SK-N-DZ (cell line): ENCODE data around the gene COL18A1.
A peak's percentile ranks its signal among the peaks of the same experiment; 100 is the strongest.
"Not testable (repeated sequence)": the region's sequence is repeated elsewhere in the genome, so short reads cannot be mapped to it uniquely, and the experiment has no call there.

ENCODE experiments used
- DNase-seq: peaks from one replicate; pipeline ENCODE4 v3.0.0-alpha.2; 2015; ENCODE audit warnings: low spot score

Gene COL18A1

GRCh38 chr21:45440736-45441350 is 35.9 kb downstream of the COL18A1 start:
- DNase-seq = no peak

- DNase-seq = no peak
Measured at GRCh38 chr21:45441431-45442255, 36.7 kb downstream of the COL18A1 start.

GRCh38 chr21:45442276-45442675 is 37.3 kb downstream of the COL18A1 start:
- no peak for DNase-seq

DNA sequence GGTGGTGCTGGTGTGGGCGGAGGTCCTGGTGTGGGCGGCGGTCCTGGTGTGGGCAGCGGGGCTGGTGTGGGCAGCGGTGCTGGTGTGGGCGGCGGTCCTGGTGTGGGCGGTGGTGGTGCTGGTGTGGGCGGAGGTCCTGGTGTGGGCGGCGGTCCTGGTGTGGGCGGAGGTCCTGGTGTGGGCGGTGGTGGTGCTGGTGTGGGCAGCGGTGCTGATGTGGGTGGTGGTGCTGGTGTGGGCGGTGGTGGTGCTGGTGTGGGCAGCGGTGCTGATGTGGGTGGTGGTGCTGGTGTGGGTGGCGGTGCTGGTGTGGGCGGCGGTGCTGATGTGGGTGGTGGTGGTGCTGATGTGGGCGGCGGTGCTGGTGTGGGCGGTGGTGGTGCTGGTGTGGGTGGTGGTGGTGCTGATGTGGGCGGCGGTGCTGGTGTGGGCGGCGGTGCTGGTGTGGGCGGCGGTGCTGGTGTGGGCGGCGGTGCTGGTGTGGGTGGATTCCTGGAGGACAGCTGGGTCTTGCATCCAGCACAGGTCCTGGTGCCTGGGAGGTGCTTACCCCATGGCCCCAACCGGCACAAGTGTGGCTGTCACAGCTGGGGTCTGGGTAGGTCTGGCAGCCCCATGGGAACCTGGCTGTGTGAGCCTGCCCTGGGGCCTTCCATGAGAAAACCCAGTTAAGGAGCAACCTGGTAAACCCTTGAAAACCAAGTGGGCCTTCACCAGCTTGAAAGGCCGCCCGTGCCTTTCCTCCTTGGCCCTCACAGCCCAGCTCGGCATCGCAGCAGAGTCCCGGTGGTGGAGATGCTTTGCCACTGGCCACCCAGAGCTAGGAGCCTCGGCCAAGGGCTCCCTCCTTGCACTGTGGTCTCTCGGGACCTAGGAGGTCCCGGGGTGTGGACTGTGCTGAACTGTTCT is 38.0 kb downstream of the COL18A1 start:
- not testable (repeated sequence) for DNase-seq

GRCh38 chr21:45443595-45444181 is 38.7 kb downstream of the COL18A1 start:
- DNase-seq = peak; percentile 30

DNA sequence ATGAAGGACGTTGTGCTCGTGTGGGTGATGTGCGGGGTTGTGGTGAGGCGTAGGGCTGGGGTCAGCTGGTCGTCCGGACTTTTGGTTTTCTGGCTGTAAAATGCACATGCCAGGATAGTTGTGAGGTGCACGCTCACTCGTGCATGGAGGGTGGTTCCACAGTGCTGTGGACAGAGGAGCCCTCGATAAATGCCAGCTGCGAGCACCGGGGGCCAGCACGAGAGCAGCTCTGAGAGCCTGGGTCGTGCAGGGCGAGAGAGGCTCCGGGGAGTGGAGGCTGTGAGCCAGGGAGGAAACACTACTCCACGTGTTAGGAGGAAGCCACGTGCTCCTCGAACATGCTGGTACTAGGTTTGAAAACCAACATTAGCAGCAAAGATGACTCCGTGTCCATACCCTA is 39.4 kb downstream of the COL18A1 start:
- DNase-seq = no peak

DNA sequence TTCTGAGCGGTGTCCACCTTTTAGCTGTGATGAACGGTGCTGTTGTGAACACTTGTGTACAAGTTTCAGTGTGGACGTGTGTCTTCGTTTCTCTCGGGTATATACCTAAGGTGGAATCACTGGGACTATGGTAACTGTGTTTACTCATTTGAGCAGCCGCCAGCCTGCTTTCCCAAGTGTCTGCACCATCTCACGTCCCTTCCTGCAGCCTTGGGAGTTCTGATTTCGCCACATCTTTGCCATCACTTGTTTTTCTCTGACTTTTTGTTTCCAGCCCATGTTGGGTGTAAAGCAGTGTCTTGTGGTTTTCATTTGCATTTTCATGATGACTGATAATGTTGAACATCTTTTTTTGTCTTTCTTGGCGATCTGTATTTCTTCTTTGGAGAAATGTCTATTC is 40.4 kb downstream of the COL18A1 start:
- no peak for DNase-seq

DNA sequence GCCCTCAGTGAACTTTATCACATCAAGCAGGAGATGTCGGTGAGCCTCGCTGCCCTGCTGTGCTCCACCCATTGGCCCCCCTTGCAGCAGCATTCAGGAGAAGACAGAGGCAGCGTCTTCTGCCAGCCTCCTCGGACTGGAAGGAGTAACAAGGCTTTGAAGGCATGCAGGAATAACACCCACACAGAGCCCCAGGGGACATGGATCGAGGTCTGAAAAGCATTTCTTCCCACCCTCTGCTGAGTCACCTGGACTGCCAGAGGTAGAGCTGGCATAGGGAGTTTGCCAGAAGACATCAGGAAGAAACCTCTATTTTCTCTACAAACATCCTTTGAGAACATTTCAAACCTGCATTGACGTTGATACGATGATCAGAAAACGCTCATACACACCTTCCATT is 42.9 kb downstream of the COL18A1 start:
- no peak for DNase-seq

DNA sequence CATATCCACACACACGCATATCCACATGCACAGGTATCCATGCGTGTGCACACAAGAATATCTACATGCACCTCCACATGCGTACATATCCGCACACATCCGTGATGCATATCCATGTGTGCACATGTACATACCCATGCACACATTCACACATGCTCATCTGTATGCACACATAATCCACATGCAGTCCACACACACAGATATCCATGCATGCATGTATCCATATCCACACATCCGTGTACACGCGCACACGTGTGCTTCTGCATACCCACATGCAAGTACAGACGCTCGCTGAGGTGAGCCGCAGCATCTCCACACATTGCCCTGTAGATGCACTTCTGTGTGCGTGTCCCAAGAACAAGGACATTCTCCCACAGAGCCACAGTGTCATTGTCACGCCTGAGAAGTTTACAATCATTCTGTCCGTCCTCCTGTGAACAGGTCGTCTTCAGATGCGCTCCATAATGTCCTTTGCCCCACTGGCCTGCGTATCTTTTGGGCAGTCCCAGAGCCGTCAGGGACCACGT is 43.4 kb downstream of the COL18A1 start:
- DNase-seq = no peak

DNA sequence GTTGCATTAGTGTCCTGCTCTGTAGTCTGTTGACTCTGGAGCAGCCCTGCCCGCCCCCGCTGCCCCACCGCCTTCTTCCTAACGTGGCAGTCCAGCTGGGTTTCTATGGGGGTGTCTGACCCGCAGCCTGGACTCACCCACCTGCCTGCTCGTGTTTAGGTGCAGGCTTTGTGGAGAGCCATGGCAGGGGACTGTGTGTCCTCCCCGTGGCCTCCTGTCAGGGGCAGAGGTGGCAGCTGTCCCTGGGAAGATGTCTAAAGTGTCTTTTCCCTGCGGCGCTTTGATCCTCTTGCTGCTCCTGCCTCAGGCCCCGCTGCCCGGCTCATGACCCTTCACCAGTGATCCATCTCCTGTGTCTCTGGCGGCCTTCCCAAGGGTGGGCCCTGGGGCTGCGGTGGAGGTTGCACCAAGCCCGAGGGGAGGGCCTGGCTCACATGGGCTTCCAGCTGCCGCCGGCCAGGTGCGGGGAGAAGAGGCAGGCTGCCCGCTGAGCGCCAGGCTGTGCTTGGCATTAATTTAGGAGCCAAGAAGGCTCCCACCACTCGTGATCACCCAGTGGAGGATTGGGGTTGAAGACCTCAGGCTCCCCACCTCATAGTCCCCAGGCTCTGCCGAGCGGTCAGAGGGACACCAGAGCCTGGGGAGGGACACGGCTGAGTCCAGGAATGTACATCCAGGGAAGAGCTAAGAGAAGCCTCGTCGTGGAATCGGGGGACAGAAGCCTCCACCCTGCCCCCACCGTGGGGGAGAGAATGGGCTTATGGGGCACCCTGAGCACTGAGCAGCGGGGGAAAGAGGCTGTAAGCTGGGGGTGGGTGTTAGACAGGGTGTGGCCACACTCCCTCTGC is 44.1 kb downstream of the COL18A1 start:
- no peak for DNase-seq

- DNase-seq = no peak
Measured at GRCh38 chr21:45449658-45450422, 44.9 kb downstream of the COL18A1 start.

- no peak for DNase-seq
Measured at GRCh38 chr21:45450423-45451090, 45.6 kb downstream of the COL18A1 start.

DNA sequence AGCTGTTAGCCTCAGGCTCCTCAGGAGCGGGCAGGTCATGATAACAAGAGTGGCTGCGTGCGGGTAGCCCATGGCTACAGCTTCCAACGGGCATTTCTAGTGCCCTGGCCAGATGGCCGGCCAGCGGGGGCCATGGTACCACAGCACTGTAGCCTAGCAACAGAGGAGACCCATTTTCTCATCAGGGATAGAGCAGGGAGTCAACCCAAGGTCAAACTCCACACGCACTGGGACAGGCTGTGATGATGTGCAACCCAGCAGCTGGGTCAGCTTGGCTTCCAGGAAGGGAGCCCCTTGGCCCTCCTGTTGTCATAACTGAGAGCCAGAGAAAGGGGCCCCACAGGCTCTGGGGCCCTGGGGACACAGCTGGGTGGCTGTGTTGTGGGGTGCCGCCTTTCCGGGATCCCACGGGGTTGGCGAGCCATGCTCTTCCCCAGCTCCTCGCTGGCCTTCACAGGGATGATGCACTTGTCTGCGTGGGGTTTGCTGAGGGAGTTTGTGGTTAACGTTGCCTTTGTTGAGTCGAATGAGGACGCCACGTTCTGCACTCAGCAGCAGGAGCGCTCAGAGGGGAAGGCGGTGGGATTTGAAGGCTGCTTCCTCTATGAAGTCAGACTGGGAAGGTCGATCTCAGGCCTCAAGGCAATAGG is 46.3 kb downstream of the COL18A1 start:
- DNase-seq = no peak

- DNase-seq = no peak
Measured at GRCh38 chr21:45451771-45452182, 46.8 kb downstream of the COL18A1 start.

- no peak for DNase-seq
Measured at GRCh38 chr21:45452696-45453307, 47.8 kb downstream of the COL18A1 start.

- no peak for DNase-seq
Measured at GRCh38 chr21:45453308-45453950, 48.5 kb downstream of the COL18A1 start.

- no peak for DNase-seq
Measured at GRCh38 chr21:45454060-45454925, 49.3 kb downstream of the COL18A1 start.
